Pancreas (tissue), 10 donors: ENCODE results near the gene NONO. TPM values are rescaled to one million over a fixed set of nuclear protein-coding genes. Genes with fewer than 3 reads are reported as not detected.

Source experiments
- ATAC-seq, 4 donors: fragments of 200-7000 bp; cut with Tn5 transposase; one replicate each; pipeline versions ENCODE4 v1.8.0 to v1.9.1; 2020; ENCODE audit warnings: mild to moderate bottlenecking in 4 of 4, moderate library complexity in 4 of 4
- DNase-seq, 6 donors: peaks; one replicate each; pipeline ENCODE4 v3.0.0-alpha.2; 2020
- FAIRE-seq: peaks from 2 replicates; lab custom pipeline; 2012; peaks lifted over from hg19 to GRCh38; lab: Jason Lieb, UNC
- H3K27ac ChIP-seq, 4 donors: fragments of 200-600 bp; sonication (generic); 1 replicate in 3 of 4; 2 replicates in 1 of 4; pipeline versions ENCODE4 v1.5.0 to v1.8.0; 2020
- H3K27me3 ChIP-seq, 4 donors: fragments of 200-600 bp; one replicate each; pipeline ENCODE4 v1.8.0; 2021
- H3K36me3 ChIP-seq, 3 donors: fragments of 200-600 bp; sonication (generic) in 1 of 3; one replicate each; pipeline versions ENCODE4 v1.5.0 to v1.8.0; 2020 to 2021
- H3K4me1 ChIP-seq, 3 donors: fragments of 200-600 bp; one replicate each; pipeline ENCODE4 v1.8.0; 2021
- H3K4me3 ChIP-seq, 4 donors: fragments of 200-600 bp; sonication (generic) in 2 of 4; one replicate each; pipeline versions ENCODE4 v1.5.0 to v1.8.0; 2020 to 2021
- H3K9me3 ChIP-seq, 4 donors: fragments of 200-600 bp; one replicate each; pipeline ENCODE4 v1.8.0; 2021
- CTCF ChIP-seq, 4 donors: fragments of 200-600 bp; sonication (generic) in 3 of 4; IDR thresholded peaks; one replicate each; pipeline versions ENCODE4 v1.5.0 to v1.8.0; 2021; ENCODE audit warnings: antibody characterized with exemption in 4 of 4
- WGBS, 2 donors: extraction: QIAGEN DNeasy Blood & Tissue Kit; methylation state at CpG; one replicate each; pipeline ENCODE4 v1.1.7; 2013; 5-methylcytosine and 5-hydroxymethylcytosine counted together
- intact Hi-C, 3 donors: fragments of 100-400 bp; cut with DNase I; formaldehyde crosslinking; loops; one replicate each; pipeline versions ENCODE4 v1.11.1 to v1.14.2; 2022
- polyA plus RNA-seq, 2 donors: library from polyadenylated mRNA; stranded (reverse); fragments of 200-250 nt; gene quantifications; one replicate each; pipeline ENCODE4 v1.2.3, GENCODE V29; 2013
- total RNA-seq, 6 donors: library from RNA; stranded (reverse); fragmentation: NEBNext Ultra II Directional in 4 of 6; extraction: Animal tissue kit (Norgen Biotek cat#: 25700) in 4 of 6; gene quantifications; one replicate each; pipeline versions ENCODE4 v1.2.1 to v1.2.4, GENCODE V29; 2021 to 2023
- donor health status: healthy with polysubstance abuse.
- donor health status: DM: no; HTN: no; CAD: no; lungs with moderate emphysema.
- donor health status: DM: no; HTN: no; CAD: no.
- donor health status: control.
- donor health status: control.
- donor health status: Bipolar disorder and iron deficiency.
- donor health status: DM: yes; HTN: yes; CAD: no.
- donor health status: DM: no; HTN: no; CAD: no.
- donor health status: DM: no; HTN: no; CAD: no.
- donor health status: DM: yes; HTN: yes; CAD: no.

NONO gene
- total and polyA plus RNA-seq, 8 donors, result 72.0 to 215 (median 168) TPM

- TF ChIP-seq CTCF (IDR thresholded peaks at IDR 0.05), result no peak
- intact Hi-C loops, result no loop called here
- no peak for ATAC-seq
- no peaks in the 10 kb centered on the region for H3K9me3 ChIP-seq
- 75 to 78% methylated on average over 2 of the region's 2 CpGs for WGBS, 2 donors
- no peak for FAIRE-seq
- H3K4me3 ChIP-seq, result no peak overlapping the region
- H3K27me3 ChIP-seq, result no peaks in the 10 kb centered on the region
- DNase-seq, result no peak
- H3K4me1 ChIP-seq, result no peaks in the 10 kb centered on the region
- no peaks in the 10 kb centered on the region for H3K36me3 ChIP-seq
- H3K27ac ChIP-seq, result no peak overlapping the region
Observed at GRCh38 chrX:71252221-71252620, 31.2 kb upstream of the NONO start.

GRCh38 chrX:71253253-71254091, 30.0 kb upstream of the NONO start:
- peak; percentile 28 to 78 (median 58) for DNase-seq
- H3K27ac ChIP-seq, result peak overlapping the region; percentile 61 to 85 (median 72)
- H3K4me3 ChIP-seq, result peak overlapping the region; percentile 23 to 60 (median 48)
- no peaks in the 10 kb centered on the region for H3K36me3 ChIP-seq
- ATAC-seq, result no peak
- no peaks in the 10 kb centered on the region for H3K9me3 ChIP-seq
- H3K4me1 ChIP-seq, result no peaks in the 10 kb centered on the region
- no peak for FAIRE-seq
- TF ChIP-seq CTCF (IDR thresholded peaks at IDR 0.05), result peak in 3 of 4 donors; percentile 12 to 29 (median 21)
- 3 to 28% methylated on average over 30 to 34 of the region's 35 CpGs for WGBS, 2 donors
- H3K27me3 ChIP-seq, result no peaks in the 10 kb centered on the region
- intact Hi-C loops, result no loop called here

GRCh38 chrX:71254092-71254963, 29.1 kb upstream of the NONO start, which contains the start of gene ZMYM3:
TSS of gene ZMYM3 (minus strand) at chrX:71254140. CDS start at chrX:71253255, 885 bp downstream.
- H3K9me3 ChIP-seq, result no peaks in the 10 kb centered on the region
- peak; percentile 84 to 92 (median 86) for DNase-seq
- no peak for FAIRE-seq
- H3K4me1 ChIP-seq, result no peaks in the 10 kb centered on the region
- 0 to 31% methylated on average over 53 to 54 of the region's 54 CpGs for WGBS, 2 donors
- H3K4me3 ChIP-seq, result peak within 1 kb of the TSS; percentile 23 to 60 (median 48)
- intact Hi-C loops, result no loop called here
- no peaks in the 10 kb centered on the region for H3K36me3 ChIP-seq
- ATAC-seq, result peak; percentile 89 to 96 (median 96)
- no peaks in the 10 kb centered on the region for H3K27me3 ChIP-seq
- H3K27ac ChIP-seq, result peak within 1 kb of the TSS; percentile 61 to 85 (median 72)
- no peak for TF ChIP-seq CTCF (IDR thresholded peaks at IDR 0.05)

- 68 to 73% methylated on average over 6 of the region's 6 CpGs for WGBS, 2 donors
- H3K9me3 ChIP-seq, result no peaks in the 10 kb centered on the region
- FAIRE-seq, result no peak
- H3K36me3 ChIP-seq, result no peaks in the 10 kb centered on the region
- H3K4me3 ChIP-seq, result no peak overlapping the region
- no peak for ATAC-seq
- peak overlapping the region in 2 of 4 donors; percentile 39 to 85 for H3K27ac ChIP-seq
- no peaks in the 10 kb centered on the region for H3K4me1 ChIP-seq
- H3K27me3 ChIP-seq, result no peaks in the 10 kb centered on the region
- no peak for TF ChIP-seq CTCF (IDR thresholded peaks at IDR 0.05)
- no peak for DNase-seq
- intact Hi-C loops, result no loop called here
Observed at GRCh38 chrX:71256051-71256450, 27.4 kb upstream of the NONO start.
